RWPE2 (cell line): ENCODE results near the gene MIPEP.

ENCODE experiments used
- ATAC-seq: fragments of 200-7000 bp; cut with Tn5 transposase; 3 replicates; pipeline ENCODE4 v1.9.1; 2021; ENCODE audit warnings: low read depth
- DNase-seq: peaks from one replicate; pipeline ENCODE4 v3.0.0-alpha.2; 2020; ENCODE audit warnings: low spot score
- H3K27ac ChIP-seq: fragments of 450-650 bp; 2 replicates; pipeline ENCODE4 v1.5.1; 2017; ENCODE audit warnings: mild to moderate bottlenecking; ENCODE audit not compliant: poor library complexity, severe bottlenecking
- H3K27me3 ChIP-seq: fragments of 250-450 bp; sonication (Bioruptor Pico); 2 replicates; pipeline ENCODE4 v1.5.1; 2021; ENCODE audit warnings: mild to moderate bottlenecking, moderate library complexity; ENCODE audit not compliant: insufficient read depth, poor library complexity, severe bottlenecking
- H3K36me3 ChIP-seq: fragments of 250-450 bp; sonication (Bioruptor Pico); 2 replicates; pipeline ENCODE4 v1.5.1; 2020; ENCODE audit warnings: low read depth, mild to moderate bottlenecking, moderate library complexity
- H3K4me1 ChIP-seq: fragments of 250-450 bp; sonication (Bioruptor Pico); 2 replicates; pipeline ENCODE4 v1.5.1; 2021; ENCODE audit warnings: mild to moderate bottlenecking, moderate library complexity; ENCODE audit not compliant: insufficient read depth, poor library complexity, severe bottlenecking
- H3K4me3 ChIP-seq: fragments of 250-450 bp; sonication (Bioruptor Pico); 2 replicates; pipeline ENCODE4 v1.5.1; 2021; ENCODE audit warnings: mild to moderate bottlenecking, moderate library complexity; ENCODE audit not compliant: severe bottlenecking
- H3K9me3 ChIP-seq: fragments of 250-450 bp; sonication (Bioruptor Pico); 2 replicates; pipeline ENCODE4 v1.5.1; 2021; ENCODE audit warnings: mild to moderate bottlenecking, moderate library complexity; ENCODE audit not compliant: severe bottlenecking
- CTCF ChIP-seq: fragments of 450-650 bp; IDR thresholded peaks from one replicate; pipeline ENCODE4 v1.5.1; 2017; ENCODE audit warnings: mild to moderate bottlenecking, moderate library complexity; ENCODE audit not compliant: poor library complexity, severe bottlenecking

The MIPEP gene

GRCh38 chr13:23752111-23753001 is 136.8 kb downstream of the MIPEP start:
- Histone ChIP-seq H3K27ac (peak overlapping the region; percentile 26), H3K9me3 (no peaks in the 10 kb centered on the region), H3K4me1 (peaks cover 22% of the 10 kb centered on the region), H3K36me3 (no peaks in the 10 kb centered on the region; the same call in 1 of the 2 replicates), H3K27me3 (no peaks in the 10 kb centered on the region), H3K4me3 (no peak overlapping the region)
- DNase-seq (no peak), ATAC-seq (no peak)
- no peak for TF ChIP-seq CTCF

- peaks cover 22% of the 10 kb centered on the region for H3K4me1 ChIP-seq
- no peak for TF ChIP-seq CTCF
- DNase-seq (no peak), ATAC-seq (peak; percentile 76)
- no peaks in the 10 kb centered on the region for H3K27me3 ChIP-seq
- peak overlapping the region; percentile 26 for H3K27ac ChIP-seq
- no peak overlapping the region for H3K4me3 ChIP-seq
- H3K36me3 ChIP-seq = no peaks in the 10 kb centered on the region; the same call in 1 of the 2 replicates
- no peaks in the 10 kb centered on the region for H3K9me3 ChIP-seq
Measured at GRCh38 chr13:23751195-23751594, 138.0 kb downstream of the MIPEP start.

GRCh38 chr13:23750383-23751121 is 138.6 kb downstream of the MIPEP start:
- Histone ChIP-seq H3K36me3 (no peaks in the 10 kb centered on the region; the same call in 1 of the 2 replicates), H3K27ac (peak overlapping the region; percentile 26), H3K4me3 (no peak overlapping the region), H3K4me1 (peaks cover 22% of the 10 kb centered on the region), H3K9me3 (no peaks in the 10 kb centered on the region), H3K27me3 (no peaks in the 10 kb centered on the region)
- TF ChIP-seq CTCF = no peak
- no peak for DNase-seq
- peak; percentile 52; the same call in 1 of the 3 replicates for ATAC-seq

- no peak for TF ChIP-seq CTCF
- Histone ChIP-seq H3K27me3 (no peaks in the 10 kb centered on the region), H3K27ac (no peak overlapping the region), H3K9me3 (no peaks in the 10 kb centered on the region), H3K36me3 (no peaks in the 10 kb centered on the region; the same call in 1 of the 2 replicates), H3K4me1 (peaks cover 28% of the 10 kb centered on the region), H3K4me3 (no peak overlapping the region)
- ATAC-seq (no peak), DNase-seq (no peak)
Measured at GRCh38 chr13:23749288-23749873, 139.8 kb downstream of the MIPEP start.
